HL-60 (cell line): ENCODE data around the gene C7orf57.

Experiments used
- DNase-seq, 2 experiments: peaks; one replicate each; pipeline ENCODE4 v3.0.0-alpha.2; 2010 to 2020; ENCODE audit warnings: low read depth in 1 of 2, low spot score in 1 of 2
- H3K27ac ChIP-seq: fragments of 250-450 bp; sonication (Bioruptor Pico); replicated peaks from 2 replicates; pipeline ENCODE4 v1.5.1; 2020; ENCODE audit warnings: mild to moderate bottlenecking, moderate library complexity
- H3K27me3 ChIP-seq: fragments of 250-450 bp; sonication (Bioruptor Pico); 2 replicates; pipeline ENCODE4 v1.5.1; 2021; ENCODE audit warnings: mild to moderate bottlenecking, moderate library complexity; ENCODE audit not compliant: insufficient read depth, poor library complexity, severe bottlenecking
- H3K4me3 ChIP-seq: replicated peaks from 2 replicates; pipeline ENCODE4 v1.5.1; 2011; ENCODE audit warnings: mild to moderate bottlenecking, control low read depth, low read length; ENCODE audit not compliant: insufficient read depth
- CTCF ChIP-seq: IDR thresholded peaks from one replicate; pipeline ENCODE4 v1.5.1; 2011; ENCODE audit warnings: low read length, control low read depth, inconsistent platforms; ENCODE audit not compliant: insufficient read depth
- GABPA ChIP-seq: IDR thresholded peaks from 2 replicates; pipeline ENCODE4 v1.6.1; 2012; ENCODE audit warnings: low read depth
- POLR2AphosphoS5 ChIP-seq: IDR thresholded peaks from 2 replicates; pipeline ENCODE4 v1.6.1; 2012; ENCODE audit warnings: low read depth
- REST ChIP-seq: IDR thresholded peaks from 2 replicates; pipeline ENCODE4 v1.6.1; 2012; ENCODE audit warnings: low read depth; ENCODE audit not compliant: insufficient replicate concordance
- SPI1 ChIP-seq: IDR thresholded peaks from 2 replicates; pipeline ENCODE4 v1.6.1; 2012; ENCODE audit warnings: low read depth, mild to moderate bottlenecking, borderline replicate concordance

Gene C7orf57

GRCh38 chr7:48042636-48043035 is 7.3 kb downstream of the C7orf57 start:
- Histone ChIP-seq H3K27ac (no peak overlapping the region), H3K4me3 (no peak overlapping the region), H3K27me3 (peaks cover 3% of the 10 kb centered on the region)
- TF ChIP-seq REST = no peak
- TF ChIP-seq GABPA = no peak
- TF ChIP-seq POLR2AphosphoS5 = no peak
- TF ChIP-seq CTCF = no peak
- no peak for TF ChIP-seq SPI1
- DNase-seq = no peak

GRCh38 chr7:48045195-48045765 is 9.9 kb downstream of the C7orf57 start:
- DNase-seq = no peak
- no peak for TF ChIP-seq POLR2AphosphoS5
- Histone ChIP-seq H3K4me3 (no peak overlapping the region), H3K27me3 (no peaks in the 10 kb centered on the region), H3K27ac (no peak overlapping the region)

GRCh38 chr7:48046458-48046857 is 11.1 kb downstream of the C7orf57 start:
- Histone ChIP-seq H3K27me3 (no peaks in the 10 kb centered on the region), H3K27ac (no peak overlapping the region), H3K4me3 (no peak overlapping the region)
- no peak for TF ChIP-seq SPI1
- TF ChIP-seq GABPA = no peak
- no peak for TF ChIP-seq CTCF
- no peak for TF ChIP-seq POLR2AphosphoS5
- no peak for DNase-seq

- Histone ChIP-seq H3K27ac (no peak overlapping the region), H3K27me3 (no peaks in the 10 kb centered on the region), H3K4me3 (no peak overlapping the region)
- no peak for TF ChIP-seq POLR2AphosphoS5
- TF ChIP-seq GABPA = no peak
- no peak for DNase-seq
Observed at GRCh38 chr7:48048113-48048512, 12.8 kb downstream of the C7orf57 start.

GRCh38 chr7:48049850-48050249 is 14.5 kb downstream of the C7orf57 start:
- no peak overlapping the region for H3K4me3 ChIP-seq
- H3K27ac ChIP-seq = no peak overlapping the region
- no peak for TF ChIP-seq CTCF
- TF ChIP-seq POLR2AphosphoS5 = no peak
- H3K27me3 ChIP-seq = no peaks in the 10 kb centered on the region
- DNase-seq = no peak
